Measurements from ENCODE around the gene CCDC126. TPM values are rescaled to one million over a fixed set of nuclear protein-coding genes. Genes with fewer than 3 reads are reported as not detected.

The CCDC126 gene
- total RNA-seq, 1 experiment from 2014 or later = 11.3 TPM

GRCh38 chr7:23617482-23617881 lies 20.3 kb downstream of the CCDC126 start:
- CTCF ChIA-PET = no interaction called here
- TF ChIP-seq, protein P1, sequence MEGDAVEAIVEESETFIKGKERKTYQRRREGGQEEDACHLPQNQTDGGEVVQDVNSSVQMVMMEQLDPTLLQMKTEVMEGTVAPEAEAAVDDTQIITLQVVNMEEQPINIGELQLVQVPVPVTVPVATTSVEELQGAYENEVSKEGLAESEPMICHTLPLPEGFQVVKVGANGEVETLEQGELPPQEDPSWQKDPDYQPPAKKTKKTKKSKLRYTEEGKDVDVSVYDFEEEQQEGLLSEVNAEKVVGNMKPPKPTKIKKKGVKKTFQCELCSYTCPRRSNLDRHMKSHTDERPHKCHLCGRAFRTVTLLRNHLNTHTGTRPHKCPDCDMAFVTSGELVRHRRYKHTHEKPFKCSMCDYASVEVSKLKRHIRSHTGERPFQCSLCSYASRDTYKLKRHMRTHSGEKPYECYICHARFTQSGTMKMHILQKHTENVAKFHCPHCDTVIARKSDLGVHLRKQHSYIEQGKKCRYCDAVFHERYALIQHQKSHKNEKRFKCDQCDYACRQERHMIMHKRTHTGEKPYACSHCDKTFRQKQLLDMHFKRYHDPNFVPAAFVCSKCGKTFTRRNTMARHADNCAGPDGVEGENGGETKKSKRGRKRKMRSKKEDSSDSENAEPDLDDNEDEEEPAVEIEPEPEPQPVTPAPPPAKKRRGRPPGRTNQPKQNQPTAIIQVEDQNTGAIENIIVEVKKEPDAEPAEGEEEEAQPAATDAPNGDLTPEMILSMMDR (IDR thresholded peaks at IDR 0.05; ENCODE audit: insufficient read depth in 1 of 2, low read depth in 1 of 2, low read length in 1 of 2, severe bottlenecking in 1 of 2, unreplicated experiment in 1 of 2) = no peak
- peaks cover 33% of the 10 kb centered on the region for H3K9me3 Mint-ChIP-seq (ENCODE audit: unreplicated experiment)

DNA sequence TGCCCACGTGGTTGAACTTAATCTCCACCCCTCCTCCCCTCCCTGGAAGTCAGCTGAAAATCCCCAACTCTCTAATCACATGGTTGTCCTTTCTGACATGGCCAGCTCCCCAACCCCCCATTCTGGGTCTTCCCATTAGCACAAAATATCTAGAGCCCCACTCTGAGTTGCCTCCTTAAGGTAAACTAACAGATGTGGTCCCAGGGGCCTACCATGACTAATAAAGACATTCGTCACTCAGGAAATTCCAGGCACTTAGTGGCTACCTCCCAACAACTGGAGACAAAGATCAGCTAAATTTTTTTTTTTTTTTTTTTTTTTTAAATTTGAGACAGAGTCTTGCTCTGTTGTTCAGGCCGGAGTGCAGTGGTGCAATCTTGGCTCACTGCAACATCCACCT lies 21.1 kb downstream of the CCDC126 start:
- no peaks in the 10 kb centered on the region for H3K27me3 ChIP-seq (replicated peaks; ENCODE audit: control insufficient read depth, insufficient read depth, low read length)
- no peaks in the 10 kb centered on the region for H3K27me3 Mint-ChIP-seq (ENCODE audit: insufficient read depth, unreplicated experiment)
- no TSS peak for BruUV-seq (replicated peaks)
- intact Hi-C loops (cut with micrococcal nuclease; ENCODE audit: unreplicated experiment) = no loop called here
- ChIA-PET POLR2A (no interaction called here), CTCF (no interaction called here)
- no peaks in the 10 kb centered on the region for H3K36me3 ChIP-seq (ENCODE audit: control insufficient read depth, insufficient read depth, low read length)
- peaks cover 33% of the 10 kb centered on the region for H3K9me3 Mint-ChIP-seq (ENCODE audit: unreplicated experiment)
- H3K4me1 Mint-ChIP-seq (ENCODE audit: low read depth, unreplicated experiment) = no peaks in the 10 kb centered on the region
- H3K4me3 ChIP-seq (ENCODE audit: low read depth, low read length) = no peak overlapping the region
- no peaks in the 10 kb centered on the region for H3K36me3 Mint-ChIP-seq (ENCODE audit: insufficient read depth, unreplicated experiment)
- H3K4me3 Mint-ChIP-seq (ENCODE audit: unreplicated experiment) = no peak overlapping the region
- peaks cover 12% of the 10 kb centered on the region; the same call in 1 of the 2 replicates for H3K9me3 ChIP-seq
- DNase-seq = no peak
- H3K4me1 ChIP-seq = no peaks in the 10 kb centered on the region; the same call in 1 of the 2 replicates
- no peak overlapping the region for H3K27ac Mint-ChIP-seq (ENCODE audit: unreplicated experiment)
- TF ChIP-seq, protein P1 (IDR thresholded peaks at IDR 0.05; ENCODE audit: insufficient read depth in 1 of 2, low read depth in 1 of 2, low read length in 1 of 2, severe bottlenecking in 1 of 2, unreplicated experiment in 1 of 2) = no peak

More at GRCh38 chr7:23617482-23617881, 20.3 kb downstream of the CCDC126 start:
- Histone ChIP-seq H3K4me3 (ENCODE audit: low read depth, low read length) (no peak overlapping the region), H3K27me3 (replicated peaks; ENCODE audit: control insufficient read depth, insufficient read depth, low read length) (no peaks in the 10 kb centered on the region), H3K4me1 (no peaks in the 10 kb centered on the region; the same call in 1 of the 2 replicates), H3K36me3 (ENCODE audit: control insufficient read depth, insufficient read depth, low read length) (no peaks in the 10 kb centered on the region), H3K9me3 (peaks cover 12% of the 10 kb centered on the region; the same call in 1 of the 2 replicates)
- Mint-ChIP-seq H3K4me3 (ENCODE audit: unreplicated experiment) (no peak overlapping the region), H3K36me3 (ENCODE audit: insufficient read depth, unreplicated experiment) (no peaks in the 10 kb centered on the region), H3K27ac (ENCODE audit: unreplicated experiment) (no peak overlapping the region), H3K4me1 (ENCODE audit: low read depth, unreplicated experiment) (no peaks in the 10 kb centered on the region), H3K27me3 (ENCODE audit: insufficient read depth, unreplicated experiment) (no peaks in the 10 kb centered on the region)
- BruUV-seq (replicated peaks) = no TSS peak
- no peak for DNase-seq
- POLR2A ChIA-PET = interaction anchor here (0.6 kb wide), 1 partner anchor 354 kb away, joined by 4 read pairs; no protein-coding TSS in a partner anchor
- intact Hi-C loops (cut with micrococcal nuclease; ENCODE audit: unreplicated experiment) = no loop called here

DNA sequence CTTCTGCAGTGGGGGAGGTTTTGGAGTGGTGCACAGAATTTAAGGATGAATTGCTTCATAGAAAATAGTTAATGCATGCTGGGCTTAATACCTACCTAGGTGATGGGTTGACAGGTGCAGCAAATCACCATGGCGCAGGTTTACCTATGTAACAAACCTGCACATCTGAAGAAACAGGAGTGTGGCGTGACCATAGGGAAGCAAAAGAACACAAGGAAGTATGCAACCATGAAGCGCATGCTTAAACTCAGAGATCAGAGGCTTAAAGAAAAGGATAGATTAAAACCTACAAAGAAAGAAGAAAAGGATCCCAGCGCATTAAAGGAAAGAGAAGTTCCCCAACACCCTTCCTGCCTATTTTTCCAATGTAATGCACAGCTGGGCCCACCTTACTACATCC lies 22.0 kb downstream of the CCDC126 start:
- no peaks in the 10 kb centered on the region for H3K36me3 ChIP-seq (ENCODE audit: control insufficient read depth, insufficient read depth, low read length)
- H3K9me3 ChIP-seq = peaks cover 12% of the 10 kb centered on the region; the same call in 1 of the 2 replicates
- H3K4me1 ChIP-seq = no peaks in the 10 kb centered on the region; the same call in 1 of the 2 replicates
- H3K27me3 ChIP-seq (replicated peaks; ENCODE audit: control insufficient read depth, insufficient read depth, low read length) = no peaks in the 10 kb centered on the region
- BruUV-seq (replicated peaks) = no TSS peak
- TF ChIP-seq, protein P1 (IDR thresholded peaks at IDR 0.05; ENCODE audit: insufficient read depth in 1 of 2, low read depth in 1 of 2, low read length in 1 of 2, severe bottlenecking in 1 of 2, unreplicated experiment in 1 of 2) = no peak
- Mint-ChIP-seq H3K27ac (ENCODE audit: unreplicated experiment) (no peak overlapping the region), H3K9me3 (ENCODE audit: unreplicated experiment) (peaks cover 33% of the 10 kb centered on the region), H3K4me1 (ENCODE audit: low read depth, unreplicated experiment) (no peaks in the 10 kb centered on the region), H3K36me3 (ENCODE audit: insufficient read depth, unreplicated experiment) (no peaks in the 10 kb centered on the region), H3K4me3 (ENCODE audit: unreplicated experiment) (no peak overlapping the region), H3K27me3 (ENCODE audit: insufficient read depth, unreplicated experiment) (no peaks in the 10 kb centered on the region)
- ChIA-PET POLR2A (no interaction called here), CTCF (no interaction called here)
- H3K4me3 ChIP-seq (ENCODE audit: low read depth, low read length) = no peak overlapping the region
- intact Hi-C loops (cut with micrococcal nuclease; ENCODE audit: unreplicated experiment) = no loop called here
- no peak for DNase-seq
